Stimulated activated CD8-positive, alpha-beta memory T cell treated with anti-CD3 and anti-CD28 coated beads, Interleukin-12 subunit alpha, Interleukin-12 subunit beta, amount 100 ng/mL, for 24 hours (primary cell): ENCODE data around the gene SPATA3.

Source experiments
- DNase-seq: peaks from one replicate; pipeline ENCODE4 v3.0.0-alpha.2; 2020; ENCODE audit errors: extremely low read depth

SPATA3 gene

GRCh38 chr2:230968921-230969658, 26.8 kb upstream of the SPATA3 start:
- DNase-seq: no peak

- DNase-seq: no peak
These were observed 26.3 kb upstream of the SPATA3 start for GRCh38 chr2:230969659-230970015.

- no peak for DNase-seq
These were observed 23.9 kb upstream of the SPATA3 start for GRCh38 chr2:230972046-230972445.

GRCh38 chr2:230974096-230974913, 21.6 kb upstream of the SPATA3 start:
- peak; percentile 43 for DNase-seq

GRCh38 chr2:230975927-230976326, 20.0 kb upstream of the SPATA3 start:
- no peak for DNase-seq

- no peak for DNase-seq
These were observed 19.2 kb upstream of the SPATA3 start for GRCh38 chr2:230976671-230977171.

- no peak for DNase-seq
These were observed 15.5 kb upstream of the SPATA3 start for GRCh38 chr2:230980468-230980867.

GRCh38 chr2:230981704-230982103, 14.2 kb upstream of the SPATA3 start:
- no peak for DNase-seq

- DNase-seq: no peak
These were observed 13.8 kb upstream of the SPATA3 start for GRCh38 chr2:230982126-230982525.

GRCh38 chr2:230982528-230982927, 13.4 kb upstream of the SPATA3 start:
- no peak for DNase-seq

GRCh38 chr2:230983566-230983965, 12.4 kb upstream of the SPATA3 start:
- no peak for DNase-seq

GRCh38 chr2:230984393-230985220, 11.3 kb upstream of the SPATA3 start:
- no peak for DNase-seq

GRCh38 chr2:230985519-230986231, 10.2 kb upstream of the SPATA3 start:
- no peak for DNase-seq

GRCh38 chr2:230986520-230987136, 9.3 kb upstream of the SPATA3 start:
- DNase-seq: no peak

GRCh38 chr2:230987137-230988020, 8.5 kb upstream of the SPATA3 start:
- peak; percentile 56 for DNase-seq

GRCh38 chr2:230989731-230990130, 6.2 kb upstream of the SPATA3 start:
- no peak for DNase-seq

- DNase-seq: no peak
These were observed 5.6 kb upstream of the SPATA3 start for GRCh38 chr2:230990131-230990898.

GRCh38 chr2:230990899-230991150, 5.1 kb upstream of the SPATA3 start:
- no peak for DNase-seq

GRCh38 chr2:230991598-230991997, 4.3 kb upstream of the SPATA3 start:
- no peak for DNase-seq

GRCh38 chr2:230996661-230997060, 740 bp downstream of the SPATA3 start:
- DNase-seq: no peak
